Measurements from ENCODE around the gene CNOT9.
A peak's percentile ranks its signal among the peaks of the same experiment; 100 is the strongest.

Gene CNOT9

GRCh38 chr2:218638372-218638771 lies 69.7 kb downstream of the CNOT9 start:
- Mint-ChIP-seq H3K4me3 (no peak overlapping the region), H3K27ac (ENCODE audit: low read depth) (no peak overlapping the region), H3K36me3 (ENCODE audit: insufficient read depth) (peaks cover 57% of the 10 kb centered on the region), H3K4me1 (peaks cover 5% of the 10 kb centered on the region), H3K9me3 (no peaks in the 10 kb centered on the region), H3K27me3 (no peaks in the 10 kb centered on the region)
- no peak for DNase-seq (ENCODE audit: low spot score in 2 of 2)
- no peak for ATAC-seq (replicated peaks; ENCODE audit: extremely low read depth, poor library complexity, severe bottlenecking)

GRCh38 chr2:218642121-218642656 lies 73.5 kb downstream of the CNOT9 start:
- Mint-ChIP-seq H3K36me3 (ENCODE audit: insufficient read depth) (peaks cover 56% of the 10 kb centered on the region), H3K4me3 (no peak overlapping the region), H3K4me1 (peaks cover 5% of the 10 kb centered on the region), H3K9me3 (no peaks in the 10 kb centered on the region), H3K27ac (ENCODE audit: low read depth) (no peak overlapping the region), H3K27me3 (no peaks in the 10 kb centered on the region)
- ATAC-seq (replicated peaks; ENCODE audit: extremely low read depth, poor library complexity, severe bottlenecking) (no peak), DNase-seq (ENCODE audit: low spot score in 2 of 2) (no peak)

GRCh38 chr2:218642786-218643185 lies 74.1 kb downstream of the CNOT9 start:
- ATAC-seq (replicated peaks; ENCODE audit: extremely low read depth, poor library complexity, severe bottlenecking) (no peak), DNase-seq (ENCODE audit: low spot score in 2 of 2) (no peak)
- Mint-ChIP-seq H3K9me3 (no peaks in the 10 kb centered on the region), H3K27ac (ENCODE audit: low read depth) (no peak overlapping the region), H3K4me3 (no peak overlapping the region), H3K4me1 (peaks cover 1% of the 10 kb centered on the region), H3K36me3 (ENCODE audit: insufficient read depth) (peaks cover 60% of the 10 kb centered on the region), H3K27me3 (no peaks in the 10 kb centered on the region)

GRCh38 chr2:218643751-218644310 lies 75.2 kb downstream of the CNOT9 start:
- Mint-ChIP-seq H3K27ac (ENCODE audit: low read depth) (peak overlapping the region; percentile 32), H3K4me3 (no peak overlapping the region), H3K36me3 (ENCODE audit: insufficient read depth) (peaks cover 64% of the 10 kb centered on the region), H3K27me3 (no peaks in the 10 kb centered on the region), H3K9me3 (no peaks in the 10 kb centered on the region), H3K4me1 (peaks cover 10% of the 10 kb centered on the region)
- no peak for ATAC-seq (replicated peaks; ENCODE audit: extremely low read depth, poor library complexity, severe bottlenecking)
- DNase-seq (ENCODE audit: low spot score in 2 of 2): no peak

- Mint-ChIP-seq H3K4me1 (peaks cover 10% of the 10 kb centered on the region), H3K27me3 (no peaks in the 10 kb centered on the region), H3K4me3 (no peak overlapping the region), H3K9me3 (no peaks in the 10 kb centered on the region), H3K27ac (ENCODE audit: low read depth) (no peak overlapping the region), H3K36me3 (ENCODE audit: insufficient read depth) (peaks cover 59% of the 10 kb centered on the region)
- DNase-seq (ENCODE audit: low spot score in 2 of 2) (no peak), ATAC-seq (replicated peaks; ENCODE audit: extremely low read depth, poor library complexity, severe bottlenecking) (no peak)
Measured at GRCh38 chr2:218644721-218645120, 76.1 kb downstream of the CNOT9 start.

- Mint-ChIP-seq H3K27me3 (no peaks in the 10 kb centered on the region), H3K36me3 (ENCODE audit: insufficient read depth) (peaks cover 58% of the 10 kb centered on the region), H3K4me3 (no peak overlapping the region), H3K9me3 (no peaks in the 10 kb centered on the region), H3K27ac (ENCODE audit: low read depth) (no peak overlapping the region), H3K4me1 (peaks cover 10% of the 10 kb centered on the region)
- ATAC-seq (replicated peaks; ENCODE audit: extremely low read depth, poor library complexity, severe bottlenecking) (no peak), DNase-seq (ENCODE audit: low spot score in 2 of 2) (no peak)
Measured at GRCh38 chr2:218645126-218645525, 76.5 kb downstream of the CNOT9 start.
